ENCODE data around the gene ARHGAP1.
"Not testable (repeated sequence)": the region's sequence is repeated elsewhere in the genome, so short reads cannot be mapped to it uniquely, and the experiment has no call there.

The ARHGAP1 gene

DNA sequence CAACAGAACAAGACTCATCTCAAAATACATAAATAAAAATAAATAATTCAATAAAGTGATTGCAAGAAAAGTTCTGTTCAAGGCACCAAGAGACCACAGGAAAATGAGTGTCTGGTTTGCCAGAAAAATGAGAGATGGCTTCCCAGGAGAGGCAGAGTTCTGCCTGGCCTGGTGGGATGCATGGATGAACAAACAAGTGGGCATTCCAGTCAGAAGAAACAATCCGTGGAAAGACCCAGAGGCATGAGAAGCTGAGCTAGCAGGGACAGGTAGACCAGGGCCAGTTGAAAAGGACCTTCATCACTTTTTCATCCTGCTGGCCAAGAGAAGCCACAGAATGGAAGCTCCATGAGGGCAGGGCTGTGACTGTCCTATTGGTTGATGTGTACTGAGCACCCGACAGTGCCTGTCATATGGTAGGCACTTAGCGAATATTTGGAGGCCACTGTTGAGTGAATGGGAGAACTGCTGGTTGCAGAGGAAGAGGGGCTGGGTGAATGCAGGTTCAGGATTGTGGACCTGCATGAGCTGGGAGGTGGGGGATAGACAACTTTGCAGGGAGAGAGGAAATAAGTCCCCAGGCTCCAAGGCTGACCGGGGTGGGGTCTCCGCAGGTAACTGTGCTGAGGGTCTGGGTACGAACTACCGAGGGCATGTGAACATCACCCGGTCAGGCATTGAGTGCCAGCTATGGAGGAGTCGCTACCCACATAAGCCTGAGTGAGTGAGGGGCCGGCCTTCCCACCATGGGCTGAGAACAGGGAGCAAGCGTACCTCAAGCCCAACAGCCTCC is 22.3 kb upstream of the ARHGAP1 start:
- no peak for DNase-seq

DNA sequence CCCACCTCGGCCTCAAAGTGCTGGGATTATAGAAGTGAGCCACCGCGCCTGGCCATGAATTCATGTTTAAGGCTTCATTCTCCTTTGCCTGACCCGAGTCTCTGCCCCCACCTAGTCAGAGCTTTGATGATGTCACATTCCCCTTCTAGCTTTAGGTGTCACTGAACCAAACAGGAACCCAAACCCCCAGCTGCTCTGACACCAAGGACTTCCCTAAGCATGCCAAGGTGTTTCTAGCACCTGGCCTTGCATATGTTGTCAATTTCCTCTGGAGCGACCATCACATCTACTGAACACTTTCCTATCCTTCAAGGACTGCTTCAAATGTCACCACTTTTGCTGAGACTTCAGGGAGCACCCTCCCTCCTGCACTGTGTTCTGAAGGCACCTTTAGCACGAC is 20.9 kb upstream of the ARHGAP1 start:
- no peak for DNase-seq

DNA sequence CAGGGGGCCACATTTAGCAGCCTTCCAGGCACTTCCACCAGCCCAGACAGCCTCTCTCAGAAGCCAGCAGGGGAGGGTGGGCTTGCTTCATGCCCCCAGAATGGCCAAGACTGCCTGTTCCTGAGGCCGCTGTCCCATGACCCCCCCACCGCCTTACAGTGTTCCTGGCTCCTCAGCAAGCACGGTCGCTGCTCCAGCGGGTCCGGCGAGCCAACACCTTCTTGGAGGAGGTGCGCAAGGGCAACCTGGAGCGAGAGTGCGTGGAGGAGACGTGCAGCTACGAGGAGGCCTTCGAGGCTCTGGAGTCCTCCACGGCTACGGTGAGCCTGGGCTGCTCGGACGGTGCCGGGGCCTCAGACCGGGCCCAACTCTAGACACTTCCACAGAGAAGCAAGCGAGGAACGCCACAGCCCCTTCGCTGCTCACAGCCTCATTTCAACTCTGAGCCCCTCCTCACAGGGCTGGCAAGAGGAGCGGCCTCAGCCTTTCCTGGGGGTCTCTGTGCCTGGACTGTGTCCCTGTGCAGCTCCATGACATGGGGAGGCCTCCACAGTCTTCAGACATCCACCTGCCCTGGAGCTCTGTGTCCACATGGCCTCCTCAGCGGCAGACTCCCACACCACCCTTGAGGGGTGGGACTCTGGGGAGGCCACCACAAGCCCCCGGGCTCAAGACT is 19.3 kb upstream of the ARHGAP1 start:
- no peak for DNase-seq

DNA sequence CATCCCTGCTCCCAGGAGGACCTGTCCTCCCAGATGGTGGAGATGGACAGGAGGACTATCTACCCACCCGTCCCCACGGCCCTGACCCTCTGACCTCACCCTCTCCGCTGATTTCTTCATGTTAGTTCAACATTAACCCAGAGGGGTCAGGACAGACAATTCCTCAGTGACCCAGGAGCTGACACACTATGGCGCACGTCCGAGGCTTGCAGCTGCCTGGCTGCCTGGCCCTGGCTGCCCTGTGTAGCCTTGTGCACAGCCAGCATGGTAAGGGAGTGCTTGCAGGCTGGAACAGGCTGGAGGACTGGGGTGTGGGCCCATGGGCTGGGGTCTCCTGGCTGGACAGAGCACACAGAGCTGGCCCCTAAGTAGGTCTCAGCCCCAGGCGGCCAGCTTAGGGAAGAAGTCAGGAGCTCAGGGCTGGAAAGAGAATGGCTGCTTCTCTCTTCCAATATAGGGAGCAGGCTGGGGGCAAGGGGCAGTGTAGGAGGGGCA is 18.7 kb upstream of the ARHGAP1 start, which contains the start of gene F2:
Gene F2 (plus strand): TSS at position 166 of the 495 bp plus-strand sequence. CDS start 23 bp downstream, at position 189.
- no peak for DNase-seq

DNA sequence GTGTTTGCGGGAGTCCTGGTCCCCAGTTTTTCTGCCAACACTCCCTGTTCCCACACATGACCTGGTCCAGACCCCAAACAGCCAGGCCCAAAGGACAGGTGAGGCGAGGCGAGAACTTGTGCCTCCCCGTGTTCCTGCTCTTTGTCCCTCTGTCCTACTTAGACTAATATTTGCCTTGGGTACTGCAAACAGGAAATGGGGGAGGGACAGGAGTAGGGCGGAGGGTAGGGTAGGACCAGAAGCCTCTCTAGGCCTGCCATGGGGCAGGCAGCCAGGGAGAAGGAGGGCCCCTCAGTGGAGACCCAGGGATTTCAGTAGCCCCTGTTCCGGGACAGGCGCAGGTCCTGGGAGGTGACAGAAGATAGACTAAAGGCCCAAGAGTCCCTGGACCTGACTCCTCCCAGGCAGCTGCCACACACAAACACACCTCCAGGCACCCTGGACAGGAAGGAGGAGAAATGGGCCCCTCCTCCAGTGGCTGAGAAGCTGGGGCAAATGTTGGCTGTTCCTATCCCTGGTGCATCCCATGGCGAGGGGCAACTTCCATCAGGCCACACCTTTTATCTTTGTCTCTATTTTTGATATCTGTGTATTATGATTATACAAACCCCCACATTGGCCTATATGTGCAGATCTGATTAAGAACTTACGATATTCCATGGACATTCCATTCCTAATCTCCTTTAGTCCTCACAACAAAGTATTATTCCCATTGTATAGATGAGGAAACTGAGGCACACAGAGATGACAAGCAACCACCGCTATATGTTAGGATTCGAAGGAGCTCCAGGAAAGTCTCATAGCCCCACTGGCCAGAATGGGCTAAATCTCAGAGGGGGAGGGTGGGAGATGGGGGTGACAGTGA is 18.0 kb upstream of the ARHGAP1 start:
- DNase-seq, result peak; percentile 64 to 84

DNA sequence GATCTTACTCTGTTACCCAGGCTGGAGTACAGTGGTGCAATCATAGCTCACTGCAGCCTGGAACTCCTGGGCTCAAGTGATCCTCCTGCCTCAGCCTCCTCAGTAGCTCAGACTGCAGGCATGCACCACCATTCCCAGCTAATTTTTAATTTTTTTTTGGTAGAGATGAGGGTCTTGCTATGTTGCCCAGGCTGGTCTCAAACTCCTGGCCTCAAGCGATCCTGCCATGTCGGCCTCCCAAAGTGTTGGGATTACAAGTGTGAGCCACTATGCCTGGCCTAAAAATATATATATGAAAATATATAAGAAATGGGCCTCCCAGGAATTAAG is 17.4 kb upstream of the ARHGAP1 start:
- DNase-seq, result not testable (repeated sequence)

DNA sequence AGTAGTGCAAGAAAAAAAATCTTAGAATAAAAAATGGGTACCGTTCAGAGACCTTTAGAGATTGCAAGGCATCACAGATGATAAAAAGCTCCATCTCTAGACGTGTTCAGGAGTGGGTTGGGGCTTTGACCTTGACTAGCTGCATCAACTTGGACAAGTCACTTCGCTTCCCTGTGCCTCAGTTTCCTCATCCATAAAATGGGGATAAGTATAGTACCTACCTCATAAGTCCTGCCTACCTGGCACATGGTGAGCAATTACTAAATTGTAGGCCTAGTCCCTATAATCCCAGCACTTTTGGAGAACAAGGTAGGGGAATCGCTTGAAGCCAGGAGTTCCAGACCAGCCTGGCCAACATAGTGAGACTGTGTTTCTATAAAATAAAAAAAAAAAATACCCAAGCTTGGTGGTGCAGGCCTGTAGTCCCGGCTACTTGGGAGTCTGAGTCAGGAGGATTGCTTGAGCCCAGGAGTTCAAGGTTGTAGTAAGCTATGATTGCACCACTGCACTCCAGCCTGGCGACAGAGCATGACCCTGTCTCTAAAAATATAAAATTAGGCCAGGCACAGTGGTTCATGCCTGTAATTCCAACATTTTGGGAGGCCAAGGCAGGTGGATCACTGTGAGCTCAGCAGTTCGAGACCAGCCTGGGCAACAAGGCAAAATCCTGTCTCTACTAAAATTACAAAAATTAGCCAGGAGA is 12.6 kb upstream of the ARHGAP1 start:
- DNase-seq, result no peak

DNA sequence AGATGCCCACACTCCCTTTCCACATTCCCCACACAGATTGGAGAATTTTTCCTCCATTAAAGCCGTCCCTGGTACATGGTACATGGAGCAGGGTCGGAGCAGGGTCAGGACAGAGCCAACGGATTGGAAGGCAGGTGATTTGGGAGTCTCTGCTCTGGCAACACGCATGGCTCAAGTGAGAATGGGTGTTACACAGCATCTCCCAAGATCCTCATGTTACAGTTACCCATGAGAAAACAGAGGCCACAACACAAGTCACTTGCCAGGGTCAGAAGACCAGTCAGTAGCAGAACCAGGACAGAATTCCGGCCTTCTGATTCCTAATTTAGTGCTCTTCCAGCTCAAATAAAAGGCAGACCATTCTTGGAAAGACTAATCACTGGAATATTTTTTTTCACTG is 10.9 kb upstream of the ARHGAP1 start:
- no peak for DNase-seq

DNA sequence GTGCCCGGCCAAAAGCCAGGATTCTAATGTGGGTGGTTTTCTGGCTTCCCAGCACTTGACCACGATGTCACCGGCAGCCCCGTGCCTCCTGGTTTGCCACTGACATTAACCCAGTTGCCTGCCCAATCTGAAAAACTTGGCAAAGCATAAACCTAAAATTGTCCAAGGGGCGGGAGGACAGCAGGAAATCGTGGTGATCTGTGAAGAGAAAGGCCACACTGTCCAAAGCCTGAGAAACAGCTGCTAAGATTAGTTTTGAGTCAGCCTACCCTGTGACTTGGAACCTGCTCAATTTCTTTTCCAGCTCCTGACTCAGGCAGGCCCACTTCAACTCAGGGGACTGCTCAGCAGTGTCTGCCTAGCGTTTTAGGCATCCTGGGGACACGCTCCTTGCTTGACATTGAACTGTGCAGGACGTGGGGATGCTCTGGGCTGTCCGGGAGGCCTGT is 10.4 kb upstream of the ARHGAP1 start:
- DNase-seq, result no peak

DNA sequence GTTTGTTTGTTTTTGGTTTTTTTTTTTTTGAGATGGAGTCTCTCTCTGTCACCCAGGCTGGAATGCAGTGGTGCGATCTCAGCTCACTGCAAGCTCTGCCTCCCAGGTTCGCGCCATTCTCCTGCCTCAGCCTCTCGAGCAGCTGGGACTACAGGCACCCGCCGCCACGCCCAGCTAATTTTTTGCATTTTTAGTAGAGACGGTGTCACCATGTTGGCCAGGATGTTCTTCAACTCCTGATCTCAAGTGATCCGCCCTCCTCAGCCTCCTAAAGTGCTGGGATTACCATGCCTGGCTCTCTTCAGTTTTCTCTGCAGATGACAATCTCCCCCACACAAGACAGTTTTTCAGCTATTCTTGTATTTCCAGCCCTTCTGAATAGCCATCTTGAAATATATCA is 8.9 kb upstream of the ARHGAP1 start:
- not testable (repeated sequence) for DNase-seq

DNA sequence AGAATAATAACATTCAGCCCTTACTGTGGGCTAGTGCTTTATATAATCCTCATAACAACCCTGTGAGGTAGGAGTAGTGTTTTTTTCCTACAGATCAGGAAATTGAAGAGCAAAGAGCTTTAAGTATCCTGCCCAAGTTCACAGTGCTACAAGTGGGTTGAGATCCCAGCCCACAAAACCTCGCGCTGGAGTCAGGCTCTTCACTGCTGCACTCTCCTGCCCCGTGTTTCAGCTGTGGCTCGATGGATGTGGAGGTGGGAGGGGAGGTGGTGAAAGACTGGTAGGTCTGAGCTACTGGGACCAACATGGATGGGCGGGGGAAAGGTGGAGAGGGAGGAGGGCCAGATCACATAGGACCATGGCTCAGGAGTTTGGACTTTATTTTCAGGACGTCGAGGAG is 6.5 kb upstream of the ARHGAP1 start:
- DNase-seq, result no peak

DNA sequence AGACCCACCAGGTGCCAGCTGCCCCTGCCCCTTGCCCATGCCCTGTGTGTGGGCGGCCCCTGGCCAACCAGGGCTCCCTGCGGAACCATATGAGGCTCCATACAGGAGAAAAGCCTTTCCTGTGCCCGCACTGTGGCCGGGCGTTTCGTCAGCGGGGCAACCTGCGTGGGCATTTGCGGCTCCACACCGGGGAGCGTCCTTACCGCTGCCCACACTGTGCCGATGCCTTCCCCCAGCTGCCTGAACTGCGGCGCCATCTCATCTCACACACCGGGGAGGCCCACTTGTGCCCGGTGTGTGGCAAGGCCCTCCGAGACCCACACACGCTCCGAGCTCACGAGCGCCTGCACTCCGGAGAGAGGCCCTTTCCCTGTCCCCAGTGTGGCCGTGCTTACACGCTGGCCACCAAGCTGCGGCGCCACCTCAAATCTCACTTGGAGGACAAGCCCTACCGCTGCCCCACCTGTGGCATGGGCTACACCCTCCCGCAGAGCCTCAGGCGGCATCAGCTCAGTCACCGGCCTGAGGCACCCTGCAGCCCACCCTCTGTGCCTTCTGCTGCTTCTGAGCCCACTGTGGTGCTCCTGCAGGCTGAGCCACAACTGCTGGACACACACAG is 4.8 kb upstream of the ARHGAP1 start:
- no peak for DNase-seq

DNA sequence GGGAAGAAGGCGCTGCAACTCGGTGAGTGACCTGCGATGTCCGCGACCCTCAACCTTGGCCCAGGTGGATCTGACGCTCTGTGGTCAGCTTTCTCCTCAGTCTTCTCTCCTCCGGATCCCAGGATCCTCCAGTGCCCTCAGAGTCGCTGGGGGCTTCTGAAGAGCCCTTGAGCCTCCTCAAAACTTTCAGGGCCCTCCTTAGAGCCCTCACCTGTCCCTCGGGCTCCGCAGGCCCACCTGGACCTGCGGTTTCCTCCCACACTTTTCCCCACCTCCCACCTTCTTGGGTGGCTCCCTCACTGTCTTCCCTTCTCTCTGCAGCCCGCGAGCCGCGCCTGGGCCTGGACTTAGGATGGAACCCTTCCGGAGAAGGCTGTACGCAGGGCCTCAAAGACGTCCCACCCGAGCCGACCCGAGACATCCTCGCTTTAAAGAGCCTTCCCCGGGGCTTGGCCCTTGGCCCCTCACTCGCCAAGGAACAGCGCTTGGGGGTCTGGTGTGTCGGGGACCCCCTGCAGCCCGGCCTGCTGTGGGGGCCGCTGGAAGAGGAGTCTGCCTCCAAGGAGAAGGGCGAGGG is 747 bp upstream of the ARHGAP1 start:
- DNase-seq, result no peak

DNA sequence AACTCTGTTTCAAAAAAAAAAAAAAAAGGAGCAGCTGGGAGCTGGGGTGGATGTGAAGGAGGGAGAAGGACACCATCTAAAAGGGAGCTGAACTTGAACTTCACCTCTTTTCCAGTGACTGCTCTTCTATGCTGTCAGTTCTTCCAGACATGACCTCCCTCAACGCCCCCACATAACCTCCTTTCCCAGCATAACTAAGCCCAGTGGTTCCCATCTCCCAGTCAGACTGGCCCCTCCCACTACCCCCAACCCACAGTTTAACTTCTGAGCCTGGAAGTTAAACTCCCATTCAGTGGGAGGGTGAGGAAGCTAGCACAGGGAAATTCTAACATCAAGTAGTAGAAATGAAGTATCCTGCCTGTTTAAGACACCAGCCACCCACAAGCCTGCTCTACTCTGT is 1.8 kb downstream of the ARHGAP1 start:
- DNase-seq, result no peak

DNA sequence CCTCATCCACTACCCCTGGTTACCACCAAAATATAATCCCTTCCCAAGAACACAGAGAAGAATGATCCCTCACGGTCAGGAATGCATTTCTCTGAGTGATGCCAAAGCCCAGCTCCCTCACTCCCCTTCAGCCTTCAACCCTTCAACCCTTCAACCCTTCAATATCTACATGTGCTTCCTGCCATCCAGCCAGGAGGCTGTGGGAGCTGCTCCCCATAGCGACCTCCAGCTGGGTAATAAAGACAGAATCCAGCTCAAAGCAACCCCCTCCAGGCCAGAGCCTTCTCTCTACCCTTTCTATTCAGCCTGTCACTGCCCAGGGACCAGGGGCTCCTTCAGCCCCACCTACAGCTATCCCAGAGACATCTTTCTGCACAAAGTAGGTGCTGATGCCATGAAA is 2.7 kb downstream of the ARHGAP1 start:
- no peak for DNase-seq

DNA sequence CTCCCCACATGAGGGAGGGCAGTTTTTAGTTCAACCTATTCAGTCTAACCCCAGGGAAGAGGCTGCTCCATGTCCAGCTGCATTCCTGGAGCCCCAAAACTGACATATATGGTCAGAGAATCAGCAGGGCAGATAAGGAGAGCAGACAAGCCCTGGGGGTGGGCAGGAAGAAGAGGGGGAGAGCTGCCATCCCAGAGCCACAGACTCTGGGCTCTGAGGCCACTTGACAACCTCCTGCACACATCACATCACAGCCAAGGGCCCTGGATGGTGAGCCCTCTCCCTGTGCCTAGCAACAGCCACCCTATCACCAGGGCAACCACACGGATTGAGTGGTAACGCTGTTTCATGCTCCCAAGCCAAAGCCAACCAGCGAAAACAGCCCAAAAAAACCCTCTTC is 3.1 kb downstream of the ARHGAP1 start:
- no peak for DNase-seq

DNA sequence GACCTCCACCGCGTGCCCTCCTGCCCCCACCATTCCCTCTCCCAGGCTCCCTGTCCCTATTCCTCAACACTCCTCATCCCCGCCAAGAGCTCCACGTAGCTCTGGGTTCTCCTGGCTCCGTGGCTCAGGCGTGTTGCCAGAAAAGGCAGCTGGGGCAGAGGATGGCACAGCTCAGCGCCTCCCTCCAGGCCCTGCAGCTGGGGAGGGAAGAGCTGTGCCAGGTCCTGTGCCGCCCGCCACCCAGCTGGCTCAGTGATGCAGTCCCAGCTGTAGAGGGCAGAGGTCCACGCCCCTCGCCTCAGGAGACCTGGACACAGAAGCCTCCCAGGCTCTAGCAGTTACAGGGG is 4.2 kb downstream of the ARHGAP1 start:
- peak; percentile 51 to 66 for DNase-seq

DNA sequence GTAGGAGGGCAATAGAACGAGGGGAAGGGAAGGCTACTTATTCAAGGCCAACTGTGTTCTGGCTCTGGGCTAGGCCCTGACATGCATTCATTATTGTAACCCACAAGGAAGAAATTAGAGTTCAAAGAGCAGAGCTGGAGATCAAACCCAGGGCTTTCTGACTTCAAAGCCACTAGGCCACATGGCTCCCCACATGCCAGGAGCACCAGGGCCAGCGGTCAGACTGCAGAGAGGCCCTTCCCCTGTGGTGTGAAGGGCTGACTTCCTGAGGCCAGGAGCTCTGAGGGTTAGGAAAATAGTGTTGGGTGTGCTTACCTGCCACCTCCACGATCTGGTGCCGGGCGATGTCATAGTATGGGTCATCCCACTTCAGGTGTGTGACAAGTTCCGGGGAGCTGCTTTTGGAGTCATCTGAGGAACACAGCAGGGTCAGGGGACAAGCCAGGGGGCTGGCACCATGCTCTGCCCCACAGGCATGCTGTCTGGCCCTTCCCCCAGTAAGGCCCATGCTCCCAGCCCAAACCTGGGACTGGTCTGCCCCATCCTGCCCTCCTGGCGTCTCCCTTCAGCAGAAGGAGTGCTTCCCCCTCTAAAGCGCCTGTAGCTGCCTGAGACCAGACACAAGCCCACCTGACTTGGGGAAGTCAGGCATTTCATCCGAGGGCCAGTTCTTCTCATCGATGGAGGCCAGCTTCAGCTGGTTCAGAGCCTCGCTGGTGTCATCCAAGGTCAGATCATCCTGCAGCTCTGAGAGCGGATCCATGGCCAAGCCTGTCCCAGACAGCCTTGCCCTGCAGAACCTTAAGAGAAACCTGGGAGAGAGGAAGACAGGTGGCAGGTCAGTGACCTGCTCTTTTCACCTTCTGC is 4.8 kb downstream of the ARHGAP1 start:
- DNase-seq, result no peak

DNA sequence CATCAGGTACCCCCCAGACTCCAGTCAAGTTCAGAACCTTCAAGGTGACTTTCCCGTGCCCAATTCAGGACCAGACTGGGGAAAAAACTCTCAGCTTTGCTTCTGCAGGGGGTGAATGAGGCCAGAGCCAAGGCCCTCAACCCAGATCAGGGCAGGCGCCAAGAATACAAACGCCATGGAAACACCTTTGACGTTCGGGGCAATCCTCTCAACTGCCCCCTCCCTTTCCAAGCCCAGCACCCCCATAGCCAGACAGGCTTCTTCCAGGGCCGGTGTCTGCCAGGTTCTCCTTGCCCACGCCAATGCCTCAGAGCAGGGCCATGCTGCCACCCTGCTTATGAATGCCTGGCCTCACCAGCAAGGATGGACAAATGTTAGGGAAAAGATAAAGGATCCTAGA is 5.8 kb downstream of the ARHGAP1 start:
- DNase-seq, result no peak

DNA sequence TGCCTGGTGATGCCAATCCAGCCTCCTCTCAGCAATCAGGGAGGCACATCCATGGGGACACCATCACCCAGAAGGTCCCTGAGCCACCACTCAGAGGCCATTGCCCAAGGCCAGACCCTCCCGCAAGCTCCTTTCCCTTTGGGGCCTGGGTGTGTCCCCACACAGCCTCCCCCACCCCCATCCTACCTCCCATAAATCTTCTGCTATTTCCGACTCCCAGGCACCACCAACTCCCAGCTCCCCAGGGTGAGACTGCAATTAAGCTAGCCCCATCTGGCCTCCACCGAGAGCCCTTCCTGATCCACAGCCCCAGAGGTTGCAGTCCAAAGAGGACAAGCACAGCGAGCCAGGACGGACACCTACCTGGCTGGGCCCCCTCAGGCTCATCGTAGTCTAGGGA is 6.3 kb downstream of the ARHGAP1 start:
- no peak for DNase-seq

DNA sequence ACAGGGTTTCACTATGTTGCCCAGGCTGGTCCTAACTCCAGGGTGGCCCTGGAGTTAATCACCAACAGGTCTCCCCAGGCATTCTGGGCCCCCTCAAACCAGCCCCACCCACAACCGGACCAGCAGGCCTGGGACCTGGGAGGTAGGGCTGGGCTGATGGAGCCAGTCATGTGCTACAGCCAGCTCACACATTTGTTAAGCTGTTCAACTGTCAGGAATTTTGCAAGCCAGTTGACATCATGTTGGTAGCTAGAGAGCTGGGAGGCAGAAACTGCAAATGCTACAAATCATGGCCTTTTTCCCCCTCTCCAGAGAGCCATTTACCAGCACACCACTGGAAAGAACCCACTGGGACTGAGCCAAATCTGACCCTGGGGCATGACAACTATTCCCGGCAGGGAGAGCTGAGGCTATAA is 6.8 kb downstream of the ARHGAP1 start:
- no peak for DNase-seq
